ENCODE results near the gene MX2.

The MX2 gene

GRCh38 chr21:41365377-41366107, 3.7 kb downstream of the MX2 start:
- H3K9me3 ChIP-seq (ENCODE audit: control insufficient read depth, insufficient read depth, low read length): no peaks in the 10 kb centered on the region
- H3K36me3 ChIP-seq (ENCODE audit: insufficient read depth, low read length): no peaks in the 10 kb centered on the region
- no peaks in the 10 kb centered on the region; the same call in 1 of the 2 replicates for H3K4me1 ChIP-seq (ENCODE audit: insufficient read depth, low read length)

GRCh38 chr21:41366522-41367151, 4.8 kb downstream of the MX2 start:
- Histone ChIP-seq H3K36me3 (ENCODE audit: insufficient read depth, low read length) (no peaks in the 10 kb centered on the region), H3K9me3 (ENCODE audit: control insufficient read depth, insufficient read depth, low read length) (no peaks in the 10 kb centered on the region), H3K4me1 (ENCODE audit: insufficient read depth, low read length) (no peaks in the 10 kb centered on the region; the same call in 1 of the 2 replicates), H3K9ac (ENCODE audit: low read depth, low read length) (no peak overlapping the region)

More at GRCh38 chr21:41365377-41366107, 3.7 kb downstream of the MX2 start:
- H3K9ac ChIP-seq (ENCODE audit: low read depth, low read length): no peak overlapping the region

GRCh38 chr21:41367301-41367944, 5.6 kb downstream of the MX2 start:
- H3K36me3 ChIP-seq (ENCODE audit: insufficient read depth, low read length): no peaks in the 10 kb centered on the region
- H3K4me1 ChIP-seq (ENCODE audit: insufficient read depth, low read length): no peaks in the 10 kb centered on the region; the same call in 1 of the 2 replicates
- no peaks in the 10 kb centered on the region for H3K9me3 ChIP-seq (ENCODE audit: control insufficient read depth, insufficient read depth, low read length)
- H3K9ac ChIP-seq (ENCODE audit: low read depth, low read length): no peak overlapping the region

GRCh38 chr21:41367945-41368734, 6.3 kb downstream of the MX2 start:
- Histone ChIP-seq H3K4me1 (ENCODE audit: insufficient read depth, low read length) (no peaks in the 10 kb centered on the region; the same call in 1 of the 2 replicates), H3K9me3 (ENCODE audit: control insufficient read depth, insufficient read depth, low read length) (no peaks in the 10 kb centered on the region), H3K36me3 (ENCODE audit: insufficient read depth, low read length) (no peaks in the 10 kb centered on the region), H3K9ac (ENCODE audit: low read depth, low read length) (no peak overlapping the region)

GRCh38 chr21:41368735-41369104, 6.9 kb downstream of the MX2 start:
- Histone ChIP-seq H3K36me3 (ENCODE audit: insufficient read depth, low read length) (no peaks in the 10 kb centered on the region), H3K4me1 (ENCODE audit: insufficient read depth, low read length) (no peaks in the 10 kb centered on the region; the same call in 1 of the 2 replicates), H3K9ac (ENCODE audit: low read depth, low read length) (peak overlapping the region; percentile 73; the same call in 1 of the 2 replicates), H3K9me3 (ENCODE audit: control insufficient read depth, insufficient read depth, low read length) (no peaks in the 10 kb centered on the region)

- Histone ChIP-seq H3K4me1 (ENCODE audit: insufficient read depth, low read length) (no peaks in the 10 kb centered on the region; the same call in 1 of the 2 replicates), H3K9me3 (ENCODE audit: control insufficient read depth, insufficient read depth, low read length) (no peaks in the 10 kb centered on the region), H3K36me3 (ENCODE audit: insufficient read depth, low read length) (no peaks in the 10 kb centered on the region), H3K9ac (ENCODE audit: low read depth, low read length) (peak overlapping the region; percentile 73; the same call in 1 of the 2 replicates)
These were observed 7.5 kb downstream of the MX2 start for GRCh38 chr21:41369105-41369919.

- Histone ChIP-seq H3K4me1 (ENCODE audit: insufficient read depth, low read length) (no peaks in the 10 kb centered on the region; the same call in 1 of the 2 replicates), H3K36me3 (ENCODE audit: insufficient read depth, low read length) (no peaks in the 10 kb centered on the region), H3K9me3 (ENCODE audit: control insufficient read depth, insufficient read depth, low read length) (no peaks in the 10 kb centered on the region), H3K9ac (ENCODE audit: low read depth, low read length) (peak overlapping the region; percentile 65; the same call in 1 of the 2 replicates)
These were observed 8.4 kb downstream of the MX2 start for GRCh38 chr21:41369920-41370839.

GRCh38 chr21:41370840-41371684, 9.2 kb downstream of the MX2 start:
- Histone ChIP-seq H3K9ac (ENCODE audit: low read depth, low read length) (peak overlapping the region; percentile 65; the same call in 1 of the 2 replicates), H3K36me3 (ENCODE audit: insufficient read depth, low read length) (no peaks in the 10 kb centered on the region), H3K4me1 (ENCODE audit: insufficient read depth, low read length) (no peaks in the 10 kb centered on the region; the same call in 1 of the 2 replicates), H3K9me3 (ENCODE audit: control insufficient read depth, insufficient read depth, low read length) (no peaks in the 10 kb centered on the region)

- no peaks in the 10 kb centered on the region; the same call in 1 of the 2 replicates for H3K4me1 ChIP-seq (ENCODE audit: insufficient read depth, low read length)
- no peak overlapping the region for H3K9ac ChIP-seq (ENCODE audit: low read depth, low read length)
- H3K9me3 ChIP-seq (ENCODE audit: control insufficient read depth, insufficient read depth, low read length): no peaks in the 10 kb centered on the region
- H3K36me3 ChIP-seq (ENCODE audit: insufficient read depth, low read length): no peaks in the 10 kb centered on the region
These were observed 9.8 kb downstream of the MX2 start for GRCh38 chr21:41371685-41372030.

GRCh38 chr21:41373253-41373652, 11.4 kb downstream of the MX2 start:
- Histone ChIP-seq H3K9me3 (ENCODE audit: control insufficient read depth, insufficient read depth, low read length) (no peaks in the 10 kb centered on the region), H3K9ac (ENCODE audit: low read depth, low read length) (no peak overlapping the region), H3K4me1 (ENCODE audit: insufficient read depth, low read length) (no peaks in the 10 kb centered on the region; the same call in 1 of the 2 replicates), H3K36me3 (ENCODE audit: insufficient read depth, low read length) (no peaks in the 10 kb centered on the region)

GRCh38 chr21:41373763-41374162, 11.9 kb downstream of the MX2 start:
- no peaks in the 10 kb centered on the region for H3K36me3 ChIP-seq (ENCODE audit: insufficient read depth, low read length)
- H3K9ac ChIP-seq (ENCODE audit: low read depth, low read length): no peak overlapping the region
- H3K9me3 ChIP-seq (ENCODE audit: control insufficient read depth, insufficient read depth, low read length): no peaks in the 10 kb centered on the region
- no peaks in the 10 kb centered on the region; the same call in 1 of the 2 replicates for H3K4me1 ChIP-seq (ENCODE audit: insufficient read depth, low read length)

GRCh38 chr21:41374177-41374712, 12.4 kb downstream of the MX2 start:
- no peak overlapping the region for H3K9ac ChIP-seq (ENCODE audit: low read depth, low read length)
- H3K4me1 ChIP-seq (ENCODE audit: insufficient read depth, low read length): no peaks in the 10 kb centered on the region; the same call in 1 of the 2 replicates
- no peaks in the 10 kb centered on the region for H3K36me3 ChIP-seq (ENCODE audit: insufficient read depth, low read length)

More at GRCh38 chr21:41374177-41374712, 12.4 kb downstream of the MX2 start:
- H3K9me3 ChIP-seq (ENCODE audit: control insufficient read depth, insufficient read depth, low read length): no peaks in the 10 kb centered on the region
